Neutrophil (primary cell): ENCODE data around the gene TIAL1.
"Not testable (repeated sequence)": the region's sequence is repeated elsewhere in the genome, so short reads cannot be mapped to it uniquely, and the experiment has no call there.

ENCODE experiments used
- H3K27ac ChIP-seq: fragments of 200-600 bp; sonication (generic); 2 replicates; pipeline ENCODE4 v1.5.1; 2016; ENCODE audit warnings: mild to moderate bottlenecking, moderate library complexity
- H3K27me3 ChIP-seq: fragments of 200-600 bp; sonication (generic); 2 replicates; pipeline ENCODE4 v1.6.0; 2016; ENCODE audit warnings: mild to moderate bottlenecking
- H3K36me3 ChIP-seq: fragments of 200-600 bp; sonication (generic); 2 replicates; pipeline ENCODE4 v1.5.1; 2017
- H3K4me1 ChIP-seq, 2 experiments: fragments of 200-600 bp in 1 of 2; sonication (generic) in 1 of 2; 1 replicate in 1 of 2; 2 replicates in 1 of 2; pipeline versions ENCODE4 v1.5.1 to v1.6.1; 2013 to 2016; ENCODE audit warnings: low read depth in 1 of 2, low read length in 1 of 2, mild to moderate bottlenecking in 1 of 2, moderate library complexity in 1 of 2; ENCODE audit not compliant: control insufficient read depth in 1 of 2, insufficient read depth in 1 of 2
- H3K4me3 ChIP-seq, 2 experiments: fragments of 200-600 bp in 1 of 2; sonication (generic) in 1 of 2; 1 replicate in 1 of 2; 2 replicates in 1 of 2; pipeline ENCODE4 v1.5.1; 2013 to 2016; ENCODE audit warnings: low read depth in 1 of 2, low read length in 1 of 2, mild to moderate bottlenecking in 1 of 2, moderate library complexity in 1 of 2
- H3K9me3 ChIP-seq: fragments of 200-600 bp; sonication (generic); 2 replicates; pipeline ENCODE4 v1.5.1; 2016
- CTCF ChIP-seq: fragments of 200-600 bp; sonication (generic); IDR thresholded peaks from 2 replicates; pipeline ENCODE4 v1.5.1; 2016; ENCODE audit warnings: antibody characterized with exemption

Gene TIAL1

GRCh38 chr10:119633538-119634218 lies 36.9 kb upstream of the TIAL1 start:
- no peak overlapping the region for H3K27ac ChIP-seq
- no peaks in the 10 kb centered on the region for H3K27me3 ChIP-seq
- no peaks in the 10 kb centered on the region for H3K9me3 ChIP-seq
- no peaks in the 10 kb centered on the region for H3K36me3 ChIP-seq
- TF ChIP-seq CTCF, result no peak
- no peaks in the 10 kb centered on the region for H3K4me1 ChIP-seq
- no peak overlapping the region for H3K4me3 ChIP-seq

GRCh38 chr10:119630300-119630699 lies 33.5 kb upstream of the TIAL1 start:
- H3K27ac ChIP-seq, result no peak overlapping the region
- TF ChIP-seq CTCF, result no peak
- H3K4me1 ChIP-seq, result no peaks in the 10 kb centered on the region
- no peaks in the 10 kb centered on the region for H3K9me3 ChIP-seq
- no peaks in the 10 kb centered on the region for H3K27me3 ChIP-seq
- H3K36me3 ChIP-seq, result no peaks in the 10 kb centered on the region
- no peak overlapping the region for H3K4me3 ChIP-seq

- H3K4me1 ChIP-seq, result no peaks in the 10 kb centered on the region
- TF ChIP-seq CTCF, result no peak
- no peaks in the 10 kb centered on the region for H3K36me3 ChIP-seq
- no peak overlapping the region for H3K27ac ChIP-seq
- no peak overlapping the region for H3K4me3 ChIP-seq
- H3K27me3 ChIP-seq, result no peaks in the 10 kb centered on the region
- H3K9me3 ChIP-seq, result no peaks in the 10 kb centered on the region
These were observed 29.0 kb upstream of the TIAL1 start for GRCh38 chr10:119625570-119626280.

- Histone ChIP-seq H3K4me3 (no peak overlapping the region), H3K27ac (no peak overlapping the region), H3K36me3 (no peaks in the 10 kb centered on the region), H3K4me1 (no peaks in the 10 kb centered on the region), H3K9me3 (no peaks in the 10 kb centered on the region), H3K27me3 (no peaks in the 10 kb centered on the region)
- no peak for TF ChIP-seq CTCF
These were observed 24.3 kb upstream of the TIAL1 start for GRCh38 chr10:119621078-119621384.

GRCh38 chr10:119620241-119621077 lies 23.7 kb upstream of the TIAL1 start:
- no peak for TF ChIP-seq CTCF
- no peak overlapping the region for H3K4me3 ChIP-seq
- no peak overlapping the region for H3K27ac ChIP-seq
- no peaks in the 10 kb centered on the region for H3K4me1 ChIP-seq
- H3K27me3 ChIP-seq, result no peaks in the 10 kb centered on the region
- H3K9me3 ChIP-seq, result no peaks in the 10 kb centered on the region
- H3K36me3 ChIP-seq, result no peaks in the 10 kb centered on the region

GRCh38 chr10:119619811-119620210 lies 23.0 kb upstream of the TIAL1 start:
- not testable (repeated sequence) for H3K36me3 ChIP-seq, H3K27me3 ChIP-seq, H3K4me3 ChIP-seq, H3K9me3 ChIP-seq, H3K4me1 ChIP-seq, H3K27ac ChIP-seq
